Activated CD4-positive, CD25-positive, alpha-beta regulatory T cell (primary cell): ENCODE data around the gene MCF2L.

Experiments
- DNase-seq, 4 experiments: peaks; one replicate each; lab custom pipeline; 2025; lab: John Stamatoyannopoulos, UW

Gene MCF2L

DNA sequence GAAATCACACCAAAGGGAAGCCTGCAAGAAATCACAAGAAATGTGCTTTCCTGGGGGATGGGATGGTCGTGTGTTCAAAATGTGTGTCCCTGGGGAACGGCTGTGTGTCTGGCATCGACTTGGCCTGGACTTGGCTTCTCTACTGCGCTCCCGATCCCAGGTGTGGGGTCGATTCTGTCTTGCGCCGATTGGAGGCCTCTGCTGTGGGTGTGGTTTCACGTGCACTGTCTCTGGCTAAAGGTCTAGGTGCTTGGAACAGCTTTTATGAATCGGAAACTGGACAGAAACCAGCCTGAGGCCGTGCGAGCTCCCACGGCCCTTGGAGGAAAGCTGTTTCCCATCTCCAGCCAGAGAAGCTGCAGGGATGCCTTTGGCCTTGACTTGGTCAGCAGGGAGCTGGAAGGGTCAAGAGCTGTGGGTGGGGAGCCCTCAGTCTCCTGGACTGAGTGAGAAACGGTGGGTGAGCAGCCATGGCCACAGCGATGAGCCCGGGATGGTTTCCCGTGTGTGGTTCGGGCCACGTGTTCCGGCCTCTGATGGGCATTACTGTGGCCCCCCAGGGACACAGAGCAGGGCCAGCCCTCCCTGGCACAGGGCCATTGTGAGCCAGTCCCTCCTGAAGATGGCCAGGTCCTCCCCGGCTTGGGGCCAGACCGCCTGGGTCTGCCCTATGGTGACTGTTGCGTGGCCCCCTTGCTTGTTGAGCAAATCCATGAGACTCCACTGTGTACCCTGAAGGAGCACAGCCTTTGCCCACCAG, 29.7 kb downstream of the MCF2L start:
- DNase-seq: no peak

DNA sequence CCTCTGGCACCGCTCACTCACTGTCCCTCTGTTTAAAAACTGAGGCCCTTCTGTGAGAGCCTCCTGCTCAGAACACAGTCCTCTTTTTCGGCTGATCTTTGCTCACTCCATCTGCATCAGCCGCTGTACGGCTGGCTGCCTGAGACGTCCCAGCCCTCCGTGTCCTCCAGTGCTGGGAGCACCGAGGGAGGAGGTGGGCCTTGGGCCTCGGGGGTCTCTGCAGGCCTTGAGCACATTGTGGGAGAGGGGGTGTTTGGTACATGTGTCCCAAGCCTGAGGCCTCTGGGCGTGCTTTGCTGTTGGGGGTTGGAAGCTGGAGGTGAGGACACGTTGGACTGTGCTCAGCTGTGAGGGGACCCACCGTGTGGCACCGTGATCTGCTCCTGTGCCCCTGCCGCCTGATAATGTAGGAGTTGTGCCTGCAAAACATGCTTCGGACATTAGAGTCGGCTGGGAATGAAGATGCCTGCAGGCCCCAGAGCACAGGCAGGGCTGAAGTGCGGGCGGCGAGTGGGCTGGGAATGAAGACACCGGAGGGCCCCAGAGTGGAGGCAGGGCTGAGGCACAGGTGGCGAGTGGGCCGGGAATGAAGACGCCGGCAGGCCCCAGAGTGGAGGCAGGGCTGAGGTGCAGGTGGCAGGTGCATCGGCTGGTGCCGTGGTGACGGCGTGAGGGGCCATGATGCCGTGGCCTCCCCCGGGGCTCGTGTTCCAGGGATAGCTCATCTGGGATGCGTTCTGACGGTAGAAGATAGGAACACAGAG, 30.6 kb downstream of the MCF2L start:
- no peak for DNase-seq

DNA sequence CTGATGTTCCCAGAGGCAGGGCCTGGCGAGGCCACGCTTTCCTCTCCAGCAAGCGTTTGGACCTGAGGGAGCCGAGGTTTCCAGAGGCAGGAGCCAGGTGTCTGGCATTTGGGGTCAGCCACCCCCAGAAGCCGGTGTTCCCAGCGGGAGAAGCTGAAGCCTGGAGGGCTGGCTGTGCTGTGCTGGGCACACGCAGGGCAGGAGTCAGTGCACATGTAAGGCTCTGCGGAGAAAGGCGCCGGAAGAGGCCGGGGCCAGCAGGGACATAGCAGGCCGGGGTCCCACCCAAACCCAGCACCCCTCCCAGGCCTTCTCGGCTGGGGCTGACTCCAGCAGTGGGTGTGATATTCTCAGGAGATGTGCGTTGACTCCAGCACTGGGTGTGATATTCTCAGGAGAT, 31.6 kb downstream of the MCF2L start:
- DNase-seq: no peak

DNA sequence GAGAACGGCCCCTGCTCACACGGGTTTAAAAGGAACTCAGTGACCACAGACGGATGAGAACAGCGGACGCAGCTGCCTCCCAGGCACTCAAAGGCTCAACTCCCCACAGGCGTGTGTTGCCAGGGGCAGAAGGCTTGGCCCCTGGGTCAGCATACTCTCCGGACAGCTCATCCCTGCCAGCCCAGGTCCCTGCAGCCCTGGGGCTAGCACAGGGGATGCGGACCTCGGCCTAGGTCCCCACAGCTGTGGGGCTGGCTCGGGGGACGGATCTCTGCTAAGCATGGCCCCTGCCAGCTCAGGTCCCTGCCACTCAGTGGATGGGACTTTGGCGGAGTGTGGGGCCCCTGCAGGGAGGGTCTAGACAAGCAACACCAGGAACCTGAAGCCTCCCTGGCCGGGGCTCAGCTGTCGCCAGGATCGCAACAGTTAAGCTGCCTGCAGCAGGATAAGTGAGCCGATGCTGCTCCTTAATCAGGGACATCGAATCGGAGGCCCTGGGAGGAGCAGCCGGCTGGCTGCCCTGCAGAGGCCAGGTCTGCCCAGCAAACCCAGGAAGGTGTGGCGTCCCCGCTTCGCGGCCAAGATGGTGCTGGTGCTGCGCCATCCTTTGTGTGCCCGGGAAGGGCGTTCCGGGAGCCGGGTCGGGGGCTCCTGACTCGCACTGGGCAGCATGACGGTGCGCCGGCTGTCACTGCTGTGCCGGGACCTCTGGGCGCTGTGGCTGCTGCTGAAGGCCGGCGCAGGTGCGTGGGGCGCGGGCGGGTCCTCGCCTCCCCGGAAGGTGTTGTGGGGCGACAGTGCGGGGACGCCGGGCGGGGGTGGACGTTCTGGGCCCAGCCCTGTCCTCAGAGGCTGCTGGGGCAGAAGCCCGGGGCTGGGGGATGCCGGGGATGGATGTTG, 32.5 kb downstream of the MCF2L start:
- DNase-seq: no peak

DNA sequence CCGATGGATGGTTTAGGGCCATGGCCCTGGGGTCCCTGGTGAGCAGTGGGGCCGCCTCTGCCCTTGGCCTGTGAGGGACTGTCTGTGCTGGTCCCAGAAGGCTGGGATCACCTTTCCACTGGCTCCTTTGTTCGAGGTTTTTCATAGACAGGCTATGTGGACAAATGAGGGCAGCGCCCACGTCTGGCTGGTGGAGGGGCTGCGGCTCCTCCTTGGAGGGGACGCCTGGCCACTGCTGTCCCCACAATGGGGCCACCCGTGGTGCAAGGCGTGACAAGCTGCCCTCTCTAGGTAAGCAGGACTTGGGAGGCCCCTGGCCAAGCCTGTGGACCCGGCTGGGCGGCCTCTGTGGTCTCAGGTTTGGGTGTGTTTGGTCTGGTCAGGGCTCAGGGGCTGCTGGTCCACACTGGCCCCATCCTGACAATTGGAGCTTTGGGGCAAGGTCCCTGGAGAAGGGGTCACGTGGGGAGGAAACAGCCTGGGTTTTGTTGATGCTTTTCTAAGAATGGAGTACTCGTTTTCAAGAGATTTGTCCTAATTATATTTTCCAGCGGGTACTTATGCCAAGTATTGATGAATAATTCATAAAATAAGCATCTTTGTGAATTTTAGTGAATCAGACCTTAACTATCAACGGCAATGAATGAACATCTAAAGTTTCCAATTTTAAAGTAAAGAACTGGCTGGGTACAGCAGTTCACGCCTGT, 33.3 kb downstream of the MCF2L start:
- DNase-seq: no peak

DNA sequence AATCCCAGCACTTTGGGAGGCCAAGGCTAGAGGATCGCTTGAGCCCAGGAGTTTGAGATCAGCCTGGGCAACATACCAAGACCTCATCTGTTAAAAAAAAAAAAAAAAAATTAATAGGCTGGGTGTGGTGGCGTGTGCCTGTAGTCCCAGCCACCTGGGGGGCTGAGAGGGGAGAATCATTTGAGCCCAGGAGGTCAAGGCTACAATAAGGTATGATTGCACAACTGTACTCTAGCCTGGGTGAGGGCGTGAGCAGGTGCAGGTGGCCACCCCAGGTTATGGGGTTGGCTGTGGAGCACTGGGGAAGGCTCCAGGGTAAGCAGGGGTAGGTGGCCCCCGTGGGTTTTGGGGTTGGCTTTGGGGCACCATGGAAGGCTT, 33.9 kb downstream of the MCF2L start:
- DNase-seq: no peak

DNA sequence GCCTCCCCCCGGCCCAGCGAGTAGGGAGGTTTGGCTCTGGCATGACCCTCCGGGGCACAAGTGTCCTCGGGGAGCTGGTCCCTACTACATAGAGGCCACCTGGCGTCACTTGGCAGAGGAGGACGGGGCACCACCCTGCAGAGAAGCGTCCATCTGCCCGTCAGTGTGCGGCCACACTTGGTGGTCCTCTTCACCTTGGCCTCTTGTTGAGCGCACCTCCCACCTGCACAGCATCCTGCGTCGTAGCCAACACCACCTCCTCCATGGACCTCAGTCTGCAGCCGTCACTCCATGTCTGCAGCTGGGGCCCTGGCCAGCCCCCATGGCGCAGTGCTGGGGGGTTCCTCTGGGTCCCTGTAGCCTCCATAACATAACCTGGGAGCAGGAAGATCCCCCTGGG, 35.1 kb downstream of the MCF2L start:
- no peak for DNase-seq

DNA sequence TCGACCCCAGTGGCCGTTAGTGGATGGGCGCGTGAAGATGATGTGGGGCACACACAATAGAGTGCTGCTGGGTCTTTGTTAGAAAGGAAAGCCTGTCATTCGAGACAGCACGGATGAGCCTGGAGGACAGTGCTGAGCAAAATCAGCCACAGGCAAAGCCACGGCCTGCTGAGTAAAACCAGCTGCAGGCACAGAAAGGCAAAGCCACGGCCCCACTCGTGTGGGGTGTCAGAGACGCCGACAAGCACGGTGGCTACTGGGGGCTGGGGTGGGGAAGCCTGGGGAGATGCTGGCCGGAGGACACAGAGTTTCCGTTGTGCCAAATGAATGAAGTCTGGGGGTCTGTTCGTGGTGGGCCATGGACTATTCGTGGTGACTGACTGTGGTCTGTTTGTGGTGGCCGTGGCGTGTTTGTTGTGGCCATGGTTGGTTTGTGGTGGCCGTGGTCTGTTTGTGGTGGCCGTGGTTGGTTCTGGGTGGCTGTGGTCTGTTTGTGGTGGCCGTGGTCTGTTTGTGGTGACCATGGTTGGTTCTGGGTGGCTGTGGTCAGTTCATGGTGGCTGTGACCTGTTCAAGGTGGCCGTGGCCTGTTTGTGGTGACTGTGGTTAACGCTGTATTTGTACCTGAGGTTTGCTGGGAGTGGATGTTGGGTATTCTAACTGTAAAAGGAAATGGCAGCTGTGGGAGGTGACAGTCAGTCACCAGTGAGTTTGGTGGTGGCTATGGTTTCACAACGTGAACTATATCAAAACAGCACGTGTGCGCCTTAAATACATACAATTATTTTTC, 36.3 kb downstream of the MCF2L start:
- DNase-seq: no peak

DNA sequence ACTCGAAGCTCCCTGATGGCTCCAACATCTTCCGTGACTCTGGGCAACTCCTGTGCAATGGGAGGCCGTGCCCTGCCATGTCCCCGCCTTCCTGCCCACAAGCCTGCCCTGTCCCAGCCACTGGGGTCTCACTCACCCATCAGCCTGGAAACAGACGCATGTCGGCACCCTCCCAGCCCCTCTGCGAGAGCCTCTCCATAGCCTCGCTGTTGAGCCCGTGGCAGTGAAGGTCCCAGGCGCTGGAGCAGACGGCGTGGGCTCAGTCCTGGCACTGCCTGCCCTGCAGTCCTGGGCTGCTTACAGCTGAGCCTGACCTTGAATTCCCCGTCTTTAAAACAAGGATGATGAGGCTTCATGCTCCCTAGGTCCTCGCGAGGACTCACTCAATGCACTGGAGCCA, 37.0 kb downstream of the MCF2L start:
- DNase-seq: no peak

DNA sequence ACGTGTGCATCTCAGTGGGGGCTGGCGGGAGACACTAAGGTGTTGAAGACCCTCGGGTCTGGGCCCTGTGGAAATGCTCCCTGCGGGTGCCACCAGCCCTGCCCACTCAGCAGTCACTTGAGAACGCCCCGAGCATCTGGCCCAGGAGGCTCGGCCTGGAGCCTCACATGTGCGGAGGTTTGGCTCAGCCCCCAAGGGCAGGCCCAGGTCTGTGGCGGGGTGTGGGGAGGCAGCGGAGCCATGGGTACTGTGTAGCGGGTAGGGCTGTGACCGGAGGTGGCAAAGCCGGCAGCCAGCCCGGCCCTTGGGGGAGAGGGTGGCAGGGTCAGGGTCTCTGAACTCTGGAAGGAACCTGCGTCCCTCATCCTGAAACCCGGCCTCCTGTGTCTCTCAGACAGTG, 37.6 kb downstream of the MCF2L start:
- DNase-seq: no peak

DNA sequence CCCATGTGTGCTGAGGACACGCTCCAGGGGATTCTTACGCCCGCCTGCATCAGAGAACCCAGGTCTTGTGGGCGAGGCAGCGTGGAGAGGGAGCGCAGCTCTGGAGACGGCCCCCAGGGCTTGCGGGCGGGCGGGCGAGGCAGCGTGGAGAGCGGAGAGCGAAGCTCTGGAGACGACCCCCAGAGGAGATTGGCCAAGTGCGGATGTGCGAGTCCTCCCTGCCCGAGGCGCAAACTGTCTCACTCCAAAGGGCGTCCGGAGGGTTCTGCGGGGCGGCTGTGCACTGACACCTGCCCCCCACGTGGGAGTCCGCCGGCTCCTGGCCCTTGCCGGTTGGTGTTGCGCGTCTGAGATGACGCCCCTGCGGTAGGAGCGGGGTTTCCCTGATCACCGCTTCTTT, 39.8 kb downstream of the MCF2L start:
- no peak for DNase-seq

DNA sequence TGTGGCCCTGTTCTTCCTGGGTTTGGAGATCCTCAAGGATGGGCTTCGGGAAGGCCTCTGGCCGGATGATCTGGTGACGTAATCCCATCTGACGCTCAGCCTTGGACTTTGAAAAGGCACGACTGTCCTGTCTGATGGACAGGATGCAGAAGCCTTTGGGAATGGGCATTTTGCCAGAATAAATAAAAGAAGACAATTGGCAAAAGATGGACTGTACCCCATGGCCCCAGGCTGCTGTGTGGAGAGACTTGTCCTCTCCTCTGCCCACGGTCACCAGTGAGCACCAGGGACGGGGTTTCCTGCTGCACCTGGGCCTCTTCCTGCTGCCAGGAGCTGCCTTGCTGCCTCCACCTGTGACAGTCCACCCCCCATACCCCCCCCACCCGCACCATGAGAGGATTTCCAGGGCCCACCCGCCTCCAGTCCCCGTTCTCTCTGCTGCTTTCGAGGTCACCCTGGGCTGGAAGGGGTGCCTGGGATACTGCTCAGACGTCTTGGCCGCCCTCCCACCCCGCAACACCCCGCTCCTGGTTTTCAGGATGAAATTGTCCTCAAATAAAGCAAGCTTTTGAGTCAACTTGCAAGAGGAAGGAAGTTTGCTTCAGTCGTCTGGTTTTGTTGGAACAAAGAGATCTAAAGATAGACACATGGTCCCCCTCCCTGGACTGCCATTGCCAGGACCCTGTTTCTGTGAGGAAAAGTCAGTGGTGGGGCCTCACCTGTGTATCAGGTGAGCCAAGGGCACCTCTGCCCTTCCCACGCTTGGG, 40.9 kb downstream of the MCF2L start:
- DNase-seq: no peak

DNA sequence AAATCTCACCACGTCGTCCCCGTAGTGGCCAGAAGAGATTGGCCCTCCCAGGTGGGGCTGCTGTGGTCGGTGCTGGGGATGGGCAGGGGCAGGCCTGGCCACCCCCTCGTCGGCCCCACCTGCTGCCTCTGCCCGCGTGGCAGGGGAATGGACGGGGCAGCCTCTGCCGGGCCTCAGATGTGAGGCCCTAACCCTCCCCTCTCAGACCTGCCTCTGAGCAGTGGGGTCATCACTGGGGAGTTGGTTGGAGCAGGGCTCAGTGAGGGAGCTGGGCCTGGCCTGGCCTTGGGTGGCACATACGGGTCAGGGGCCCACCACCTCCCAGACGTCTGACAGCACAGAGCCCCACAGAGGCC, 41.5 kb downstream of the MCF2L start:
- no peak for DNase-seq

DNA sequence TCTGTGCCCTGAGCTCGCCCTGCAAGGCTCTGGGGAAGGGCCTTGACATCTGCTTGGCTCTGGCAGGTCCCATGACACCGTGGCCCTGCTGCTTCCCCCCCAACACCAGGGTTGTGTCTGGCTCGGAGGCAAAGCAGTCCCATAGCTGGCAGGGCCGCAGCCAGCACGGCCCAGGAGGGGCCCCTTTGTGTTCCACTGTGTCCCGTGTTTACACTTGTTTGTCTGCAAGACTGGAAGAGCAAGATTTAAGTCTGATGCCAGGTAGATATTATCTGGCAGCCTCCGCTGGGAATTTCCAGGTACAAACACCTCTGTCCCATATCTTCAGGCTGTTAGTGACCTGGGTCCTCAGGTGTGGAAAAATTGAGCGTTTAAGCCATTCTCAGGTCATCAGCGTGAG, 44.3 kb downstream of the MCF2L start:
- DNase-seq: no peak

DNA sequence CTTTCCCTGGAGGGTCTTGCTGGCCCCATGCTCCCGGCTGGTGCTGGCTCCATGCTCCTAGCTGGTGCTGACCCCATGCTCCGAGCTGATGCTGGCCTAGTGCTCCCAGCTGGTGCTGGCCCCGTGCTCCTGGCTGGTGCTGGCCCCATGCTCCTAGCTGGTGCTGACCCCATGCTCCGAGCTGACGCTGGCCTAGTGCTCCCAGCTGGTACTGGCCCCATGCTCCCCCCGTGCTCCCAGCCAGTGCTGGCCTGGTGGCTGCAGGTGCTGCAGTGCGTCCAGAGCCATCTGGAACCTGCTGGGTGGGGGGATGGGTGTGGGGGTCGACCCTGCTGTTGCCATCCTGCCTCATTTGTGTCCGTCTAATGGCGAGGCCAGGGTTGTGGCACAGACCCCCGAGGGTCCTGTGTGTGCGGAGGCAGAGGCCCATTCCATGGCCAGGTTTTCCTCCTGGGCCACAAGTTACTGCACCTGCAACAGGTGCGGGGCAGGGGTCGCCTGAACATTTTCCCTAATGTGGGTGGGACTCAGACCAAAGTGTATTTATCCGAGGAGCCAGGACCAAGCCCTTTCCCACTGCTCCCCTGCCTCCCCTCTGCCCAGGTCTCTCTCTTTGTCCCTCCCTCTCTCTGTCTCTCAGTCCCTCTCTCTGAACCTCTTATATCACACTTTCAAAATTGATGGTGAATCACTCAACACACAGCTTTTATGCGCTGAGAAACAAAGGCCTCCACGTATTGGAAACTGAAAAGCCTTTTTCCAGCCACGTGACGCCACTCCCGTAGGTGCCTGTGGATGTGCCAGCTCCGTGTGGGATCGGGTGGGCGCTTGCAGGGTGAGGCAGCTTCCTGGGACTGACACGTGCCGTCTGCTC, 45.1 kb downstream of the MCF2L start:
- no peak for DNase-seq

DNA sequence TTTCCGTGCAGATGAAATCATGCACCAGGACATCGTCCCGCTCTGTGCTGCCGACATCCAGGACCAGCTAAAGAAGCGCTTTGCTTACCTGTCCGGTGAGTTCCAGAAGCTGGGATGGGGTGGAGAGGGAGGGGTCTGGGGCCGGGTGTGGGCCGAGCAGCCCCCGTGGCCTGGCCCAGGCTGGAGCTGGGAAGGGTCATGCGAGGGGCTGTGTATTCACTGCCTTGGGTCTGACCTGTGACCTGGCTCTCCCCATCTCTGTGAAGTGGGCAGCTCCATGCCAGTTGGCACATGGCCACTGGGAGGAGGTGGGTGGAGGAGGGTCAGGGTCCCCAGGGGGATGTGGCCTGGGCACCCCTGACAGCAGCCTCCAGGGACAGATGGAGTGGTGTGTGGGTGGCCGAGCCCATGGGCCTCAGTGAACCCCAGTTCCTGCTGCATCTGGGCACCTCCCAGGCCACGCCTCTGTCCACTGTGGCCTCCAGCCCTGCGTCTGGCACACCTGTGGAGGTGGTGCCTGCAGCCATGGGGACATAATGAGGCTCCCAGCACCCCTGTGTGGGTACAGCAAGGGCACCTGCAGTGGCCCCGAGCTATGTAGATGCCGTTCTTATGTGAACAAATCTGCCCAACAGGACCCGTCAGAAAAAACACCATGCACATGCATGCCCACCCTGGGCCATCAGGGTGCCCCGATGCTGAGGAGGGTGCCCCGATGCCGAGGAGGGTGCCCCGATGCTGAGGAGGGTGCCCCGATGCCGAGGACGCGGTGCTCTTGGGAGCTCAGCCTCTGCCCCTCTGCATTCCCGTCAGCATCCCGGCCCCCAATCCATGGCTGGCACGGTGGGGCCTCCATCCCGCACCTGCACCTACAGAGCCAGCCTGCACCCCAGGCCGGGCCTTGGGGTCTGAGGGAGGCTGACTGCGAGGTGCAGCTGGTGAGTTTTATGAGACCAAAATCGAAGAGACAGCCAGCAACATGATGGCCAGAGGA, 46.0 kb downstream of the MCF2L start:
- no peak for DNase-seq

DNA sequence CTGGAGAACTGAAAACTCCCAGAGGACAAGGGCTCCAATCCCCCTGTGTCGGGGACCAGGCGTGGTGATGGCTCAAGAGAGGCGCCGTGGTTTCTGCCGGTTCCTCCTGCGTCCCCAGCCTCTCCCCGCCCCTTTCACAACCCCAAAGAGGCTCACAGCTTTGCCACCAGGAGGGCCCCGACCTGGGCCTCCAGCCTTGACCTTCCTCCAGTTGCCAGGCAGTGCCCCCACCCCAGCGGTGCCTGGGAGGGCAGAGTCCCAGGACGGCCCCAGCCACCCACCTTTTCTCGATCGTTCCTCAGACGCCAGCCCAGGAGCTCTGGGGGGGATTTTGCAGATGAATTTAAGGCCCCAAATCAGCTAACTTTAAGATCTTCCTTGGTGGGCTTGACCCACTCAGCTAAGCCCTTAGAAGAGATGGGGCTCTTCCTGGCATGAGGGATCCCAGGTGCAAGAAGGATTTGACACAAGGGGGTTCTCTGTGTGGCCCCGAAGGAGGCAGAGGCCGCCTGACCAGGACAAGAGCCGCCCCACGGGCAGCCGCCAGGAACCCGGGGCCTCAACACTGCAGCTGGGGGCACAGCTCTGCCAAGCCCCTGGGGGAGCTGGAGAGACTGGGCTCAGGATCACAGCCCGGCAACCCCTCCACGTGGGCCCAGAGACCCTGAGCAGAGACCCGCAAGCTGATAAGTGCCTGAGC, 47.0 kb downstream of the MCF2L start:
- DNase-seq: no peak
